GM21526 (cell line): ENCODE results near the gene AGR3.
"Not testable (repeated sequence)": the region's sequence is repeated elsewhere in the genome, so short reads cannot be mapped to it uniquely, and the experiment has no call there.

Experiments
- ATAC-seq: cut with Tn5 transposase; IDR thresholded peaks from one replicate; pipeline ENCODE4 v1.9.1; 2021; ENCODE audit warnings: moderate library complexity; ENCODE audit not compliant: unreplicated experiment, low FRiP score

Gene AGR3

DNA sequence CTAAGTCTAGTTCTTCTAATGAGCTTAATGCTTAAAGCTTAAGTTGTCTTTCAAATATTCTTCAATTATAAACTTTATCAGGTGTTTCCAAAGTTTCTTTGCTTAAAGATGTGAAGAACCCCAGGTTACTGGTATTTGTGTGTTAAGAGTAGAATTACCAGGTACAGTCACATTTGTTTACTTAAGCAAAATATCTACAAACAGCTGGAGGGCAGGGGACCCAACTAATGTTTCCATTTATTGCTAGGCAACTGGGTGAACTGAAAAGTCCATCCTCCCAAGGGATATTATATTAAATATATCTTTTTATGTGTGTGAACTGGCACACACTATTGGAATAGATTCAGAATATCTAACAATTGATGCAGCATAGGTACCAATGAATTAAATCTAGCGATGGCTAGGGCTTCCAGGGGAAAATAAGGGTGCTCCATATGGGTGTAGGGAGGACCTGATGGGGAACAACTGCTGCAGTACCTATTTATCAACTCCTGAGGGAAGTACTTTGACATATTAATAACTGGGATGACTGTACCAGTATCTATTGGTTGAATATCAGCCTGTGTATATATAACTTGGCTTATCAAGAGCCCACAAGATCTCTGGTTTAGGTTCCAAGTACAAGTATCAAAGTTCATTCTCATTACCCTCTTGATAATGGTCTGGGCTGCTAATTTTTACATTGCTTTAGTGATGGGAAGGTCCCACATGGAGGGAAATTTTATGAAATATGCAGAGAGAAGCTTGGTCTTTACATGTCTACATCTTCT, 10.3 kb upstream of the AGR3 start:
- ATAC-seq, result no peak

- no peak for ATAC-seq
Measured at GRCh38 chr7:16891338-16891737, 9.6 kb upstream of the AGR3 start.

GRCh38 chr7:16889851-16890415, 8.2 kb upstream of the AGR3 start:
- no peak for ATAC-seq

GRCh38 chr7:16889305-16889704, 7.5 kb upstream of the AGR3 start:
- ATAC-seq, result no peak

GRCh38 chr7:16883918-16884317, 2.1 kb upstream of the AGR3 start:
- ATAC-seq, result no peak

DNA sequence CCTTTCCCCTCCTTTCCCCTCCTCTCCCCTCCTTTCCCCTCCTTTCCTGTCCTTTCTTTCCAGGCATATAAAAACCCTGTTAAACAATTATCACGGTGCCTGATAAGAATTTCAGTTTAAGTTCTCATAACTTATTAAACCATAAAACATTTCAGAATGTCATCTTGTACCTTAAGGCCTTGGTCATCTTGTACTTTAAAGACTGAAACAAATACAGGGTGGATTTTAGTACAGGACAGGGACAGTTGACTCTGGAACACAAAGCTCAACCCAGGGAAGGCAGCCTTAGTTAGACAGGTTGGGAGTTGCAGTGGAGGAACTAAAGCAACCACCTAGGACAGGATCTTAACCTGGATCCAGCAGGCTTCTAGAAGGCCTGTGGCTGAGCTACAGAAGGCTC, 1.2 kb downstream of the AGR3 start:
- ATAC-seq, result no peak

GRCh38 chr7:16879181-16879580, 2.6 kb downstream of the AGR3 start:
- ATAC-seq, result no peak

DNA sequence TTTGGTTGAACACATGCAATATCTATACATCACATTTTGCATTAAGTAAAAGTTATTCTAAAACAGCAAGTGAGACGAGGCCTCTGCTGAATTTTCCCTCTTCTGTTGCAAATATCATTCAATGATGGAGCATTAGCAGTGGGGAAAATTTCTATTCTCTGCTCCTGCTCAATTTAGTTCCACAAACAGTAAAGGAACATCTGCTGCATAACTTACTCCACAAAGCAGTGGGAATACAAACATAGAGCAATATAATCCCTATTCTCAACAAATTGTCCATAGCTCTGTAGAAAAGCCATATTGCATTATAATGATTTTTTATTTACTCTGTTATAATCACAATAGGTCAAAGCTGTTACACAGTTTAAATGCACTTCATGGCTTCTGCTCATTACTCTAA, 5.9 kb downstream of the AGR3 start:
- ATAC-seq, result no peak

- no peak for ATAC-seq
Measured at GRCh38 chr7:16874066-16874465, 7.7 kb downstream of the AGR3 start.

DNA sequence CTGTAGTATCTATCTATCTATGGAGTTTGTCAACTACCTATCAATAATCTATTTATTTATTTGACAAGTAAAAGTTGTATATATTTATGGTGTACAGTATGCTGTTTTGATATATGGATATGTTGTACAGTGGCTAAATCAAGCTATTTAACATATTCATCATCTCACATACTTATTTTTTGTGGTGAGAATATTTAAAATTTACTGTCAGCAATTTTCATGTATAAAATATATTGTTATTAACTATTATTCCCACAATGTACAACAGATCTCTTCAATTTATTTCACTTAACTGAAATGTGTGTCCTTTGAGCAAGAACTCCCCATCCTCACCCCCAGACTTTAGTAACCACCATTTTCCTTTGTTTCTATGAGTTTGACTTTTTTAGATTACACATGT, 14.5 kb downstream of the AGR3 start:
- no peak for ATAC-seq

GRCh38 chr7:16853189-16853588, 28.6 kb downstream of the AGR3 start:
- ATAC-seq, result not testable (repeated sequence)

DNA sequence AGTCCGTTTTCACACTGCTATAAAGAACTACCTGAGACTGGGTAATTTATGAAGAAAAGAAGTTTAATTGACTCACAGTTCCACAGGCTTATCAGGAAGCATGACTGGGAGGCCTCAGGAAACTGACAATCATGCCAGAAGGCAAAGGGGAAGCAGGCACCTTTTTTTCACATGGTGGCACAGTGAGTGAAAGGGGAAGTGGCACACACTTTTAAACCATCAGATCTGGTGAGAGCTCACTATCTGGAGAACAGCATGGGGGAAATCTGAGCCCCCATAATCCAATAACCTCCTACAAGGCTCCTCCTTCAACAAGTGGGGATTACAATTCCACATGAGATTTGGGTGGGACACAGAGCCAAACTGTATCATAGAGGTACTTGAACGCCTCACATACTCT, 30.0 kb downstream of the AGR3 start:
- ATAC-seq, result no peak

DNA sequence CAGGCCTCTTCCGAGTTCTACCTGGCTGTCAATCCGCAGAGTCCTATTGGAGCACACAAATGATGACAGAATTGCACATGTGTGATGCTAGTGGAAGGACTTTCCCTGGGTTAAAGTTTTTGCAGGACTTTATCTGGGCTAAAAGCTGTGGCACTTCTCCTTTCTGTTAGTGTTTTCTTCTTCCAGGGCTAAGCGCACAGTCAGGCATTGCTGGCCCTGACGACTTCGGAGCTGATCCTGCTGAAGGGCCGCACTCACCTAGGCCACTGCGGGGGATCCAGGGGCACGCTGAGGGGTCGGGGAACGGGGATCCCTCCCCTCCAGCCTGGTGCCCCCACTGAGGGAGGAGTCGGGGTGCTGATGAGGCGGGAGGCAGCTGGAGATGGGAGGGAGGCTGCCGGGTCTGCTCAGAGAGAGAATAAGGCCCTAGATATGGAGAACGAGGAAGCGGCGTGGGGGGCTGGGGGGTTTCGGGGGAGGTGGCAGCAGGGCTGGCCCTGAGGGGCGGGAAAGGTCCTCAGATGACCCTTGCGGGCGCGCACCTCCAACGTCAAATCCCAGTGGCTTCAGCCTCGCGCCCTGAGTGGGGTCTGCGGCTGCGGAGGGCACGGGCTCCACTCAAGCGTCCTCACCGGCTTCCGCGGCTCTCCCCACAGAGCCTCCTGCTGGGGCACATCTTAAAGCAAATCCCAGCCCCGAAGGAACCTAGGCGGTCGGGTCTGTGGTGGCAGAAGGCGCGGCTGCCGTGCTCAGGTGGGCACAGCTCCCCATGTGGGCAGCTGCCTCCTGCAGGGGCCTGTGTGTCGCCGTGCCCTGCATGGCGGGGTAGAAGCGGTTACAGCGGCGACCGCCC, 30.9 kb downstream of the AGR3 start:
- no peak for ATAC-seq

DNA sequence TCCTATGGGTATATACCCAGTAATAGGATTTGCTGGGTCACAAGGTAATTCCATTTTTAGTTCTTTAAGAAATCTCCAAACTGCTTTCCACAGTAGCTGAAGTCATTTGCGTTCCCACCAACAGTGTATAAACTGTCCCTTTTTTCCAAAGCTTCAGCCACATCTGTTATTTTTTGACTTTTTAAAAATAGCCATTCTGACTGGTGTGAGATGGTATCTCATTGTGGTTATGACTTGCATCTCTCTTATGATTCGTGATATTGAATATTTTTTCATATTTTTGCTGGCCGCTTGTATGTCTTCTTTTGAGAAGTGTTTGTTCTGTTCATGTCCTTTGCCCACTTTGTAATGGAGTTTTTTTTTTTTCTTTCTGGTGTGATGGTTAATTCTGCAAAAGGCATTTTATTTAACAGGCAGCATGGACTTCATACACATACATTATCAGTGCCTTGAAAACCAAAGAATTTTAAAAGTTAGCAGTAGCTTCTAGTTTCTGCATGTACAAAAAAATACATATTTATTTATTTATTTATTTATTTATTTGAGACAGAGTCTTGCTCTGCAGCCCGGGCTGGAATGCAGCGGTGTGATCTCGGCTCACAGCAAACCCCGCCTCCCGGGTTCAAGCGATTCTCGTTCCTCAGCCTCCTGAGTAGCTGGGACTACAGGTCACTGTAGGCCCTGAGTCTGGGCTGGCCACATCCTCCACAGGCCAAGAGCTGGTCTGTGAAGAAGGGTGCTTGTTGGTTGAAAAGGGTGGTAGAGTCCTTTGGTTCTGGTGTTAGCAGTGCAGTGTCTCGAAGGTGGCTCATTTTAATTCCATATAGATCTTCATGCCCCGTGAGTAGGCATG, 32.3 kb downstream of the AGR3 start:
- ATAC-seq, result no peak

- ATAC-seq, result no peak
Measured at GRCh38 chr7:16847381-16847860, 34.4 kb downstream of the AGR3 start.

- no peak for ATAC-seq
Measured at GRCh38 chr7:16846601-16847165, 35.1 kb downstream of the AGR3 start.

GRCh38 chr7:16845746-16846145, 36.0 kb downstream of the AGR3 start:
- ATAC-seq, result no peak

- no peak for ATAC-seq
Measured at GRCh38 chr7:16841681-16842080, 40.1 kb downstream of the AGR3 start.

DNA sequence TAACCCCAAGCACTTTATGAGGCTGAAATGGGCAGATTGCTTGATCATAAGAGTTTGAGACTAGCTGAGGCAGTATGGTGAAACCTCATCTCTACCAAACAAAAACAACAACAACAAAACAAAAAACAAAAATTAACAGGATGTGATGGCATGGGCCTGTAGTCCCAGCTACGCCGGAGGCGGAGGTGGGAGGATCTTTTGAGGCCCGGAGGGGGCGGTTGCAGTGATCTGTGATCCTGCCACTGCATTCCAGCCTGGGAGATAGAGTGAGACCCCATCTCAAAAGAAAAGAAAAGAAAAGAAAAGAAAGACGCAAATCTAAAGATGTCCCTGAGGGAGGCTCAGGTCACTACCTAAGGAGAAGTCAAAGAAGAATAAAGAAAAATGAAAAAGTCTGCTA, 41.7 kb downstream of the AGR3 start:
- ATAC-seq, result no peak

DNA sequence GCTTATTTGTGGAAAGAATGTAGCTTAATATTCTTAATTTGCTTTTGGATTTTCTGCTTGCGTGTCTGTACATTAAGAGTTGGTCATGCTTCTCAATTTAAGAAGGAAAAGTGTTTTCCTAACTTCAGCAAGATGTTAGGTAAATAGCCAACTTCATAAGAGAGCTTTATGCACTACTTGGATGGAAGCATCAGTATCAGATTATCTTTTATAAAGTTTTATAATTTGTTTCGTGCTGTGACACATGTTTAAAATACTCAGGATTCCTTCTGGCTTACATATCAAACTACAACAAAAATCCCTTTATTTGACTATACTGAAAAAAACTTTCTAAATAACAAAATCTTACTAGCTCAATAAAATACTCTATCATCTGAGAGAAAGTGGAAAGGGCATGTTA, 42.1 kb downstream of the AGR3 start:
- no peak for ATAC-seq
